HepG2 (cell line): Measurements from ENCODE around the gene ATRAID. TPM values are rescaled to one million over a fixed set of nuclear protein-coding genes. Genes with fewer than 3 reads are reported as not detected.

Experiments used
- BCL6 ChIP-seq: IDR thresholded peaks from 2 replicates; pipeline ENCODE4 v1.6.1; 2016; ENCODE audit warnings: missing genetic modification reagents, missing compliant biosample characterization
- CBX1 ChIP-seq: IDR thresholded peaks from one replicate; pipeline ENCODE4 v1.6.1; 2016; ENCODE audit warnings: antibody characterized with exemption, low read depth
- GLI4 ChIP-seq: sonication (generic); formaldehyde crosslinking; IDR thresholded peaks from 2 replicates; pipeline ENCODE4 v1.5.1; 2020; ENCODE audit warnings: missing genetic modification reagents, mild to moderate bottlenecking, moderate library complexity, borderline replicate concordance
- MEF2D ChIP-seq: sonication (generic); formaldehyde crosslinking; IDR thresholded peaks from 2 replicates; pipeline ENCODE4 v1.5.1; 2020; ENCODE audit warnings: mild to moderate bottlenecking, missing genetic modification reagents
- NBN ChIP-seq: fragments of 450-650 bp; conservative IDR thresholded peaks from 2 replicates; pipeline ENCODE4 v1.6.1; 2017
- NFIC ChIP-seq: IDR thresholded peaks from 2 replicates; pipeline ENCODE4 v1.6.1; 2012; ENCODE audit warnings: mild to moderate bottlenecking, low read length, inconsistent platforms
- PATZ1 ChIP-seq: sonication (generic); formaldehyde crosslinking; IDR thresholded peaks from 2 replicates; pipeline ENCODE4 v1.4.0; 2020; ENCODE audit warnings: missing genetic modification reagents
- PRPF4 ChIP-seq: fragments of 200-400 bp; formaldehyde crosslinking; IDR thresholded peaks from 2 replicates; pipeline ENCODE4 v1.6.1; 2016; ENCODE audit warnings: low read length, low read depth; ENCODE audit not compliant: poor library complexity, severe bottlenecking
- RFXAP ChIP-seq: sonication (generic); formaldehyde crosslinking; IDR thresholded peaks from 2 replicates; pipeline ENCODE4 v1.4.0; 2020; ENCODE audit warnings: missing genetic modification reagents, borderline replicate concordance
- SPEN ChIP-seq: sonication (generic); formaldehyde crosslinking; IDR thresholded peaks from 2 replicates; pipeline ENCODE4 v1.5.1; 2020; ENCODE audit warnings: low read depth, mild to moderate bottlenecking, missing genetic modification reagents
- STAG1 ChIP-seq: sonication (generic); formaldehyde crosslinking; IDR thresholded peaks from 2 replicates; pipeline ENCODE4 v1.4.0; 2020; ENCODE audit warnings: missing genetic modification reagents
- STAT5B ChIP-seq: sonication (generic); formaldehyde crosslinking; IDR thresholded peaks from 2 replicates; pipeline ENCODE4 v1.4.0; 2020; ENCODE audit warnings: missing genetic modification reagents
- UBTF ChIP-seq: sonication (generic); formaldehyde crosslinking; IDR thresholded peaks from 2 replicates; pipeline ENCODE4 v1.4.0; 2020; ENCODE audit warnings: mild to moderate bottlenecking, missing genetic modification reagents
- ZBTB14 ChIP-seq: sonication (generic); formaldehyde crosslinking; IDR thresholded peaks from 2 replicates; pipeline ENCODE4 v1.4.0; 2020; ENCODE audit warnings: missing genetic modification reagents
- ZBTB43 ChIP-seq: sonication (generic); formaldehyde crosslinking; conservative IDR thresholded peaks from 2 replicates; pipeline ENCODE4 v1.4.0; 2020; ENCODE audit warnings: missing genetic modification reagents
- ZBTB7A ChIP-seq: sonication (generic); formaldehyde crosslinking; IDR thresholded peaks from 2 replicates; pipeline ENCODE4 v1.8.0; 2022; ENCODE audit warnings: mild to moderate bottlenecking, missing genetic modification reagents
- ZMYM4 ChIP-seq: sonication (generic); formaldehyde crosslinking; IDR thresholded peaks from 2 replicates; pipeline ENCODE4 v1.8.1; 2023; ENCODE audit warnings: mild to moderate bottlenecking, missing genetic modification reagents
- ZNF33A ChIP-seq: sonication (generic); formaldehyde crosslinking; IDR thresholded peaks from 2 replicates; pipeline ENCODE4 v1.5.1; 2020; ENCODE audit warnings: missing genetic modification reagents, mild to moderate bottlenecking, moderate library complexity, borderline replicate concordance
- ZNF501 ChIP-seq: sonication (generic); formaldehyde crosslinking; IDR thresholded peaks from 2 replicates; pipeline ENCODE4 v1.5.1; 2020; ENCODE audit warnings: mild to moderate bottlenecking, moderate library complexity, missing genetic modification reagents
- ZNF644 ChIP-seq: IDR thresholded peaks from 2 replicates; pipeline ENCODE4 v1.6.1; 2016; ENCODE audit warnings: low read depth
- ZNF7 ChIP-seq: IDR thresholded peaks from 2 replicates; pipeline ENCODE4 v1.6.1; 2016; ENCODE audit warnings: missing biosample characterization, missing genetic modification reagents
- ZNF704 ChIP-seq: sonication (generic); formaldehyde crosslinking; IDR thresholded peaks from 2 replicates; pipeline ENCODE4 v1.8.1; 2023; ENCODE audit warnings: mild to moderate bottlenecking, inconsistent platforms, moderate library complexity, missing genetic modification reagents, borderline replicate concordance
- ZNF709 ChIP-seq: sonication (generic); formaldehyde crosslinking; IDR thresholded peaks from 2 replicates; pipeline ENCODE4 v1.5.0; 2020; ENCODE audit warnings: mild to moderate bottlenecking, missing genetic modification reagents
- ZNF773 ChIP-seq: sonication (generic); formaldehyde crosslinking; IDR thresholded peaks from 2 replicates; pipeline ENCODE4 v1.4.0; 2020; ENCODE audit warnings: missing genetic modification reagents, borderline replicate concordance
- polyA plus RNA-seq, 8 experiments: library from polyadenylated mRNA; depleted of rRNA in 3 of 8; stranded (reverse) in 7 of 8; unstranded in 1 of 8; fragments of >200 nt; fragmentation: Illumina TruSeq in 4 of 8; extraction: Trizol in 4 of 8; gene quantifications; 2 replicates each; pipeline versions ENCODE4 v1.2.1 to v1.2.3, GENCODE V29; 2011 to 2016; ENCODE audit warnings: low read depth in 4 of 8, missing spikeins in 1 of 8, mixed read lengths in 1 of 8; ENCODE audit not compliant: insufficient read depth in 1 of 8
- total RNA-seq, 5 experiments: library from RNA; depleted of rRNA; stranded (reverse); fragments of >200 nt; fragmentation: Illumina TruSeq; extraction: Trizol; gene quantifications; 2 replicates each; pipeline ENCODE4 v1.2.3, GENCODE V29; 2016; ENCODE audit warnings: low read depth in 1 of 5

The ATRAID gene
- total and polyA plus RNA-seq, 2 of the 13 experiments (the other 11 are each of a cell fraction or from before 2014, with no cell fraction given): 207 to 382 TPM

GRCh38 chr2:27171351-27171848 is 40.4 kb upstream of the ATRAID start (continued):
- TF ChIP-seq GLI4 (CRISPR knock-in tag): no peak
- no peak for TF ChIP-seq ZBTB14
- TF ChIP-seq PATZ1 (CRISPR knock-in tag): peak; percentile 84
- TF ChIP-seq UBTF (CRISPR knock-in tag): no peak
- peak; percentile 67 for TF ChIP-seq ZNF501
- TF ChIP-seq SPEN (CRISPR knock-in tag): peak; percentile 75
- TF ChIP-seq ZNF33A (CRISPR knock-in tag): peak; percentile 67; the same call in 1 of the 2 replicates
- TF ChIP-seq NBN: no peak
- TF ChIP-seq BCL6 (CRISPR knock-in tag): peak; percentile 75
- TF ChIP-seq MEF2D (CRISPR knock-in tag): peak; percentile 74
- peak; percentile 85; the same call in 1 of the 2 replicates for TF ChIP-seq NFIC
- TF ChIP-seq ZBTB43 (CRISPR knock-in tag): peak; percentile 97
- no peak for TF ChIP-seq ZBTB7A (CRISPR knock-in tag)
- no peak for TF ChIP-seq ZNF709 (CRISPR knock-in tag)
- peak; percentile 73; the same call in 1 of the 2 replicates for TF ChIP-seq ZMYM4
- no peak for TF ChIP-seq PRPF4
- no peak for TF ChIP-seq CBX1
- TF ChIP-seq ZNF704: no peak
- no peak for TF ChIP-seq ZNF773 (CRISPR knock-in tag)
- TF ChIP-seq ZNF7: no peak; the same call in 1 of the 2 replicates
- 0 out of 2 replicates have a peak, but pooled peaks have one; percentile 32 for TF ChIP-seq RFXAP (CRISPR knock-in tag)
- TF ChIP-seq STAG1 (CRISPR knock-in tag): no peak
- no peak for TF ChIP-seq STAT5B (CRISPR knock-in tag)
- TF ChIP-seq ZNF644 (CRISPR knock-in tag): peak; percentile 97
